HCT116 (cell line): ENCODE results near the gene TM4SF20. TPM values are rescaled to one million over a fixed set of nuclear protein-coding genes. Genes with fewer than 3 reads are reported as not detected.

Source experiments
- ATAC-seq: fragments of 200-7000 bp; cut with Tn5 transposase; 2 replicates; pipeline ENCODE4 v1.9.1; 2020; ENCODE audit warnings: mild to moderate bottlenecking, moderate library complexity
- BruUV-seq: library from RNA; stranded (reverse); fragments of 400-500 nt; replicated peaks from 2 replicates; lab custom pipeline; 2021; lab: Mats Ljungman, UMichigan
- CTCF ChIA-PET: fragments of 300-600 bp; sonication (Branson Sonifier 250); formaldehyde crosslinking; loops from one replicate; lab custom pipeline; 2021; ENCODE audit warnings: antibody characterized with exemption; lab: Charles Lee
- POLR2A ChIA-PET: fragments of 300-600, 350-600 bp; sonication (Branson Sonifier 250); formaldehyde crosslinking; loops from one replicate; lab custom pipeline; 2021; ENCODE audit warnings: antibody characterized with exemption; lab: Charles Lee
- RAD21 ChIA-PET, 2 experiments: fragments of 300-600 bp; sonication (Branson Sonifier 250); formaldehyde crosslinking; loops; one replicate each; lab custom pipeline; 2023; ENCODE audit warnings: low total read pairs in 2 of 2; ENCODE audit not compliant: uncharacterized antibody in 2 of 2, unreplicated experiment in 2 of 2, low non-redundant PET in 1 of 2; lab: Charles Lee
- DNase-seq: peaks from one replicate; pipeline ENCODE4 v3.0.0-alpha.2; 2010; ENCODE audit warnings: low read depth, low spot score
- H2AFZ ChIP-seq: fragments of 200-600 bp; shearing (Covaris generic), sonication (generic); 2 replicates; pipeline ENCODE4 v1.6.1; 2017; ENCODE audit warnings: low read depth, mixed run types, mixed read lengths, antibody characterized with exemption, low read length; ENCODE audit not compliant: poor library complexity, severe bottlenecking
- H3K27ac ChIP-seq: 2 replicates; pipeline ENCODE4 v1.5.1; 2012; ENCODE audit warnings: low read depth, low read length
- H3K27me3 ChIP-seq: fragments of 200-600 bp; sonication (generic); 2 replicates; pipeline ENCODE4 v1.6.1; 2016; ENCODE audit warnings: mixed run types, low read length, mixed read lengths; ENCODE audit not compliant: insufficient read depth
- H3K36me3 ChIP-seq, 2 experiments: fragments of 200-500 bp in 1 of 2; fragments of 200-600 bp in 1 of 2; sonication (Bioruptor generic) in 1 of 2; sonication (generic) in 1 of 2; 2 replicates each; pipeline versions ENCODE4 v1.5.1 to v1.6.1; 2014 to 2016; ENCODE audit warnings: low read length in 2 of 2, inconsistent platforms in 1 of 2, mixed read lengths in 1 of 2, mixed run types in 1 of 2; ENCODE audit not compliant: insufficient read depth in 2 of 2, control insufficient read depth in 1 of 2
- H3K4me1 ChIP-seq, 2 experiments: fragments of 200-600 bp in 1 of 2; sonication (generic) in 1 of 2; 2 replicates each; pipeline versions ENCODE4 v1.5.1 to v1.6.1; 2012 to 2017; ENCODE audit warnings: low read length in 2 of 2, inconsistent platforms in 1 of 2, mild to moderate bottlenecking in 1 of 2, mixed read lengths in 1 of 2, mixed run types in 1 of 2, moderate library complexity in 1 of 2; ENCODE audit not compliant: insufficient read depth in 2 of 2, control insufficient read depth in 1 of 2
- H3K4me2 ChIP-seq: fragments of 200-600 bp; sonication (generic); 2 replicates; pipeline ENCODE4 v1.6.1; 2017; ENCODE audit warnings: mixed run types, low read length, mixed read lengths
- H3K4me3 ChIP-seq, 2 experiments: fragments of 200-600 bp in 1 of 2; sonication (generic) in 1 of 2; replicated peaks in 1 of 2; 2 replicates each; pipeline ENCODE4 v1.5.1; 2011 to 2016; ENCODE audit warnings: low read length in 2 of 2, control low read depth in 1 of 2, low read depth in 1 of 2, mild to moderate bottlenecking in 1 of 2, mixed read lengths in 1 of 2, mixed run types in 1 of 2
- H3K79me2 ChIP-seq: fragments of 200-600 bp; sonication (generic); 2 replicates; pipeline ENCODE4 v1.6.1; 2017; ENCODE audit warnings: mild to moderate bottlenecking, mixed run types, low read length, moderate library complexity, mixed read lengths; ENCODE audit not compliant: insufficient read depth
- H3K9ac ChIP-seq: fragments of 200-600 bp; sonication (generic); 2 replicates; pipeline ENCODE4 v1.6.1; 2016; ENCODE audit warnings: low read length, mixed read lengths
- H3K9me2 ChIP-seq: fragments of 200-600 bp; sonication (generic), shearing (Covaris generic); 2 replicates; pipeline ENCODE4 v1.6.1; 2017; ENCODE audit warnings: mixed run types, mild to moderate bottlenecking, moderate library complexity; ENCODE audit not compliant: insufficient read depth
- H3K9me3 ChIP-seq, 2 experiments: fragments of 200-500 bp in 1 of 2; fragments of 200-600 bp in 1 of 2; sonication (Bioruptor generic) in 1 of 2; sonication (generic) in 1 of 2; 2 replicates each; pipeline ENCODE4 v1.6.1; 2014 to 2017; ENCODE audit warnings: low read length in 2 of 2, mixed read lengths in 2 of 2, inconsistent platforms in 1 of 2, low read depth in 1 of 2, mild to moderate bottlenecking in 1 of 2, mixed run types in 1 of 2, moderate library complexity in 1 of 2; ENCODE audit not compliant: control insufficient read depth in 1 of 2, insufficient read depth in 1 of 2
- H4K20me1 ChIP-seq: fragments of 200-600 bp; sonication (generic), shearing (Covaris generic); 2 replicates; pipeline ENCODE4 v1.6.1; 2017; ENCODE audit warnings: mixed run types, mild to moderate bottlenecking, moderate library complexity; ENCODE audit not compliant: insufficient read depth
- ATF3 ChIP-seq: IDR thresholded peaks from 2 replicates; pipeline ENCODE4 v1.6.1; 2012
- CBX3 ChIP-seq: IDR thresholded peaks from 2 replicates; pipeline ENCODE4 v1.6.1; 2012; ENCODE audit warnings: low read depth
- CEBPB ChIP-seq: IDR thresholded peaks from 2 replicates; pipeline ENCODE4 v1.6.1; 2012; ENCODE audit warnings: low read depth
- EGR1 ChIP-seq: IDR thresholded peaks from 2 replicates; pipeline ENCODE4 v1.6.1; 2012; ENCODE audit warnings: low read depth
- ELF1 ChIP-seq: IDR thresholded peaks from 2 replicates; pipeline ENCODE4 v1.6.1; 2012; ENCODE audit warnings: low read depth, borderline replicate concordance
- EZH2 ChIP-seq: fragments of 200-600 bp; sonication (generic); IDR thresholded peaks from 2 replicates; pipeline ENCODE4 v1.6.1; 2017; ENCODE audit warnings: antibody characterized with exemption, mixed run types
- EZH2phosphoT487 ChIP-seq: fragments of 200-600 bp; IDR thresholded peaks from 2 replicates; pipeline ENCODE4 v1.6.1; 2018; ENCODE audit warnings: antibody characterized with exemption, borderline replicate concordance
- FOSL1 ChIP-seq: IDR thresholded peaks from 2 replicates; pipeline ENCODE4 v1.6.1; 2012; ENCODE audit warnings: low read depth
- POLR2A ChIP-seq: IDR thresholded peaks from 2 replicates; pipeline ENCODE4 v1.7.0; 2011; ENCODE audit warnings: borderline replicate concordance; ENCODE audit not compliant: insufficient read depth, insufficient read length; ENCODE audit errors: extremely low read depth
- POLR2AphosphoS5 ChIP-seq: IDR thresholded peaks from 2 replicates; pipeline ENCODE4 v1.6.1; 2011; ENCODE audit warnings: mild to moderate bottlenecking, low read depth, low read length, moderate library complexity
- RAD21 ChIP-seq: IDR thresholded peaks from 2 replicates; pipeline ENCODE4 v1.6.1; 2012; ENCODE audit warnings: low read depth, mild to moderate bottlenecking
- SIN3A ChIP-seq: IDR thresholded peaks from 2 replicates; pipeline ENCODE4 v1.6.1; 2012; ENCODE audit warnings: low read depth
- SP1 ChIP-seq: IDR thresholded peaks from 2 replicates; pipeline ENCODE4 v1.6.1; 2012; ENCODE audit warnings: low read depth
- SRF ChIP-seq: IDR thresholded peaks from 2 replicates; pipeline ENCODE4 v1.6.1; 2012; ENCODE audit warnings: low read depth
- TCF7L2 ChIP-seq: IDR thresholded peaks from 2 replicates; pipeline ENCODE4 v1.7.0; 2011; ENCODE audit warnings: borderline replicate concordance, inconsistent platforms; ENCODE audit not compliant: insufficient read depth, insufficient read length; ENCODE audit errors: extremely low read depth
- ZBTB33 ChIP-seq: IDR thresholded peaks from 2 replicates; pipeline ENCODE4 v1.6.1; 2011; ENCODE audit warnings: mild to moderate bottlenecking, low read length, moderate library complexity; ENCODE audit not compliant: insufficient replicate concordance; ENCODE audit errors: extremely low read depth
- ZFX ChIP-seq: fragments of 450-650 bp; IDR thresholded peaks from 2 replicates; pipeline ENCODE4 v1.6.1; 2017
- ZNF274 ChIP-seq: fragments of 200-500 bp; sonication (Bioruptor generic); IDR thresholded peaks from 2 replicates; pipeline ENCODE4 v1.6.1; 2014; ENCODE audit warnings: mild to moderate bottlenecking, low read depth, low read length, inconsistent platforms
- intact Hi-C: fragments of 100-400 bp; cut with micrococcal nuclease; formaldehyde crosslinking; loops from 2 replicates; pipeline ENCODE4 v1.10.0; 2022
- total RNA-seq: library from RNA; stranded (reverse); gene quantifications from one replicate; pipeline ENCODE4 v1.2.1, GENCODE V29; 2021; ENCODE audit not compliant: unreplicated experiment
- TF ChIP-seq, protein P1 (sequence below), 3 experiments: fragments of 200-600 bp in 1 of 3; sonication (generic) in 1 of 3; IDR thresholded peaks in 2 of 3; conservative IDR thresholded peaks in 1 of 3; 2 replicates each; pipeline ENCODE4 v1.5.1; 2012 to 2017; ENCODE audit warnings: low read depth in 2 of 3, low read length in 2 of 3, antibody characterized with exemption in 1 of 3, borderline replicate concordance in 1 of 3, control low read depth in 1 of 3, mild to moderate bottlenecking in 1 of 3, mixed read lengths in 1 of 3, mixed run types in 1 of 3, moderate library complexity in 1 of 3; ENCODE audit not compliant: insufficient read depth in 1 of 3

Gene TM4SF20
- total RNA-seq, 1 experiment from 2014 or later = not detected

DNA sequence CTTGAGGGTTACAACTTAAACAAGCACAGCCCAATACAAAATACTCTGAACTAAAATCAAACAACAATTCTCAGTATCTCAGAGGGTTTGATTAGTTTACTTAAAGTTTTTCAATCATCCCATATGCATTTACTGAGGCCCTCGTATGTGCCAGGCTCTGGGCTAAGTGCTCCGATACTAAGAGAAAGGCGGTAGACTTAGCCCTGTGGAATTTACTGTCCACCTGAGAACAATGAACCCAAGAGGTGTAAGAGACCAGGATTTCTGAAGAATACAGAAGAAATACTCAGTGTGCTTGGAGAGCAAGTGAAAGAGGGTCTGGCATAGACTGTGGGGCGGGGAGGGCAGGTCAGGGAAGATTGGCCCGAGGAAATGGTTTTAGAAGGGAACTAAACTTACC lies 33.8 kb upstream of the TM4SF20 start:
- no peak overlapping the region for H3K4me2 ChIP-seq
- H3K4me3 ChIP-seq = no peak overlapping the region
- H3K9me2 ChIP-seq = no peaks in the 10 kb centered on the region
- H3K4me1 ChIP-seq = peaks cover 6 to 15% of the 10 kb centered on the region in 2 experiments
- no TSS peak for BruUV-seq
- RAD21 ChIA-PET = no interaction called here
- H3K9ac ChIP-seq = no peak overlapping the region
- H3K27me3 ChIP-seq = no peaks in the 10 kb centered on the region
- ATAC-seq (no peak), DNase-seq (no peak)
- intact Hi-C loops = no loop called here
- TF ChIP-seq FOSL1 (no peak), EGR1 (no peak), ZFX (no peak), SP1 (no peak), POLR2A (no peak), ELF1 (no peak), EZH2phosphoT487 (no peak), TCF7L2 (no peak), RAD21 (no peak), CBX3 (no peak), EZH2 (no peak), POLR2AphosphoS5 (no peak), ZNF274 (no peak), SIN3A (no peak)
- no peaks in the 10 kb centered on the region for H3K36me3 ChIP-seq
- no peak overlapping the region for H3K27ac ChIP-seq
- H3K79me2 ChIP-seq = no peaks in the 10 kb centered on the region
- no peaks in the 10 kb centered on the region for H3K9me3 ChIP-seq
- CTCF ChIA-PET = no interaction called here
- no peak overlapping the region for H2AFZ ChIP-seq
- POLR2A ChIA-PET = no interaction called here
- H4K20me1 ChIP-seq = no peaks in the 10 kb centered on the region

DNA sequence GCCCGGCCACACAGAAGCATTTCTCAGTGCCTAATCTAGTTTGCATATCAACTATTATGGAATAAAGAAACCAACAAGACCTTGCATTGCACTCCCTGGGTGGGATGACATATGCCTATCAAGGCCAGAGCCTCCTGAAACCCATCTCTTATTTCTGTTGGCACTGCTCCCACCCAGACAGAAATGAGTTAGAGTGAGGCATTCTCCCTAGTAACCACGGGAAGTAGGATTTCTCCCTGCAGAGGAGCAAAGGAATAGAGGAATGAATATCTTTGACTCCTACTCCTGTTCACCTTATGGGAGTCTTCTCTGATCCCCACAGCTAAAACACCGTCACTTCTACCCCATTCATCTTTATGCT lies 32.9 kb upstream of the TM4SF20 start:
- Histone ChIP-seq H3K79me2 (no peaks in the 10 kb centered on the region), H3K9ac (no peak overlapping the region), H3K9me2 (no peaks in the 10 kb centered on the region), H3K9me3 (no peaks in the 10 kb centered on the region), H3K27me3 (no peaks in the 10 kb centered on the region), H4K20me1 (no peaks in the 10 kb centered on the region), H3K4me3 (no peak overlapping the region), H3K4me2 (no peak overlapping the region), H3K36me3 (no peaks in the 10 kb centered on the region), H3K27ac (no peak overlapping the region), H2AFZ (no peak overlapping the region), H3K4me1 (peaks cover 6 to 18% of the 10 kb centered on the region in 2 experiments)
- no TSS peak for BruUV-seq
- ChIA-PET CTCF (no interaction called here), POLR2A (no interaction called here), RAD21 (no interaction called here)
- DNase-seq = no peak
- ATAC-seq = no peak
- intact Hi-C loops = no loop called here
- no peak for TF ChIP-seq SRF
- TF ChIP-seq ATF3 = no peak
- TF ChIP-seq CEBPB = no peak
- TF ChIP-seq, protein P1, sequence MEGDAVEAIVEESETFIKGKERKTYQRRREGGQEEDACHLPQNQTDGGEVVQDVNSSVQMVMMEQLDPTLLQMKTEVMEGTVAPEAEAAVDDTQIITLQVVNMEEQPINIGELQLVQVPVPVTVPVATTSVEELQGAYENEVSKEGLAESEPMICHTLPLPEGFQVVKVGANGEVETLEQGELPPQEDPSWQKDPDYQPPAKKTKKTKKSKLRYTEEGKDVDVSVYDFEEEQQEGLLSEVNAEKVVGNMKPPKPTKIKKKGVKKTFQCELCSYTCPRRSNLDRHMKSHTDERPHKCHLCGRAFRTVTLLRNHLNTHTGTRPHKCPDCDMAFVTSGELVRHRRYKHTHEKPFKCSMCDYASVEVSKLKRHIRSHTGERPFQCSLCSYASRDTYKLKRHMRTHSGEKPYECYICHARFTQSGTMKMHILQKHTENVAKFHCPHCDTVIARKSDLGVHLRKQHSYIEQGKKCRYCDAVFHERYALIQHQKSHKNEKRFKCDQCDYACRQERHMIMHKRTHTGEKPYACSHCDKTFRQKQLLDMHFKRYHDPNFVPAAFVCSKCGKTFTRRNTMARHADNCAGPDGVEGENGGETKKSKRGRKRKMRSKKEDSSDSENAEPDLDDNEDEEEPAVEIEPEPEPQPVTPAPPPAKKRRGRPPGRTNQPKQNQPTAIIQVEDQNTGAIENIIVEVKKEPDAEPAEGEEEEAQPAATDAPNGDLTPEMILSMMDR (IDR thresholded peaks at IDR 0.05 in 2 of 3, conservative IDR thresholded peaks at IDR 0.05 in 1 of 3; ENCODE audit: borderline replicate concordance in 1 of 3, insufficient read depth in 1 of 3, low read depth in 2 of 3, low read length in 2 of 3) = no peak
- no peak for TF ChIP-seq ZNF274
- no peak for TF ChIP-seq ZFX
- TF ChIP-seq ZBTB33 = no peak
- no peak for TF ChIP-seq EZH2
- TF ChIP-seq RAD21 = no peak
- no peak for TF ChIP-seq SIN3A
- TF ChIP-seq TCF7L2 = no peak
- TF ChIP-seq ELF1 = no peak
- no peak for TF ChIP-seq FOSL1
- TF ChIP-seq EZH2phosphoT487 = no peak
